HAP-1 (cell line): ENCODE data around the gene C1orf21.

Source experiments
- DNase-seq, 2 experiments: peaks; one replicate each; pipeline ENCODE4 v3.0.0-alpha.2; 2016 to 2020; ENCODE audit warnings: low spot score in 2 of 2
- H3K27me3 ChIP-seq: fragments of 250-450 bp; sonication (Bioruptor Pico); 2 replicates; pipeline ENCODE4 v1.5.1; 2020; ENCODE audit warnings: low read depth, mild to moderate bottlenecking, moderate library complexity
- H3K36me3 ChIP-seq: fragments of 250-450 bp; sonication (Bioruptor Pico); replicated peaks from 2 replicates; pipeline ENCODE4 v1.5.1; 2020; ENCODE audit warnings: mild to moderate bottlenecking
- H3K4me1 ChIP-seq: fragments of 250-450 bp; sonication (Bioruptor Pico); 2 replicates; pipeline ENCODE4 v1.5.1; 2020; ENCODE audit warnings: mild to moderate bottlenecking
- H3K4me3 ChIP-seq: fragments of 250-450 bp; sonication (Bioruptor Pico); 2 replicates; pipeline ENCODE4 v1.5.1; 2020; ENCODE audit warnings: mild to moderate bottlenecking, moderate library complexity
- H3K9me3 ChIP-seq: fragments of 250-450 bp; sonication (Bioruptor Pico); 2 replicates; pipeline ENCODE4 v1.5.1; 2020; ENCODE audit warnings: mild to moderate bottlenecking, moderate library complexity
- in situ Hi-C: fragments of 300-500 bp; cut with MboI; formaldehyde crosslinking; loops from 3 replicates; pipeline ENCODE4 v1.14.3; 2020; ENCODE audit warnings: low sequenced_read_pairs, inconsistent platforms, mixed read lengths

Gene C1orf21

DNA sequence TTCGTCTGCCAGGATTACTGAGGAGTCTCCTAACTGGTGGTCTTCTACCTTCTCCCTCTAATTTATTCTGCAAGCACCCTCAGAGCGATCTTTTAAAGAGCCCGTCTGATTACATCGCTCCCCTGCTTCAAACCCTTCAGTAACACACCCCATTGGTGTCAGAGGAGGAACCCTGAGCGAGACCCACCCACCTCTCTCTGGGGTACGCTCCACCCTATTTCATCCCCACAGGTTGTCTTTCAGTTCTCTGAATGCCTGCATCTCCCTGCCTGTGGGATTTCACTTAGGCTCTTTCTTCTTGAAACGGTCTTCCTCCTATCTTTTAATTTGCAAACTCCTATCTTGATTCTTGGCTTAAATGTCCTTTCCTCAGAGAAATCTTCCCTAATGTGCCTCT lies 39.4 kb downstream of the C1orf21 start:
- no peak for DNase-seq
- H3K36me3 ChIP-seq: no peaks in the 10 kb centered on the region
- peaks cover 14% of the 10 kb centered on the region for H3K4me1 ChIP-seq
- no peak overlapping the region for H3K4me3 ChIP-seq
- H3K9me3 ChIP-seq: 0 out of 2 replicates have a peak, but pooled peaks cover 2% of the 10 kb centered on the region
- H3K27me3 ChIP-seq: no peaks in the 10 kb centered on the region
- in situ Hi-C loops: no loop called here

DNA sequence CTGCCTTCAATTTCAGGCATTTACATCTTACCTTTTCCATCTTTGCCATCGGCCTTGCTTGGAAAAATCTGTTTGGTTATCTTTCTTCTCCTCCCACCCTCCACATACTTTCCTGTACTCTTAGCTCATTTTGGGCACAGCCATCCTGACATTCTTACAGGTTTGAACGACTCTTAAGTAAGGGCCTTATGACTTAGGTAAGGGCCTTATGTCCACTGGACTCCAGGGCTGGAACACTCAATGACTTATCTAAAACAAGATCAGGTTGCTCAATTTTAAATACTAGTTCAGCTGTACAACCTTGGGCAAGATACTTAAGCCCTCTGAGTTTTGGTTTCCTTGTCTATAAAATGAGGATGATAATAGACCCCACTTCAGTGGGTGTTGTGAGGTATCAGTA lies 40.9 kb downstream of the C1orf21 start:
- no peak overlapping the region for H3K4me3 ChIP-seq
- in situ Hi-C loops: no loop called here
- DNase-seq: no peak
- no peaks in the 10 kb centered on the region for H3K36me3 ChIP-seq
- no peaks in the 10 kb centered on the region for H3K27me3 ChIP-seq
- no peaks in the 10 kb centered on the region for H3K4me1 ChIP-seq
- 0 out of 2 replicates have a peak, but pooled peaks cover 2% of the 10 kb centered on the region for H3K9me3 ChIP-seq

DNA sequence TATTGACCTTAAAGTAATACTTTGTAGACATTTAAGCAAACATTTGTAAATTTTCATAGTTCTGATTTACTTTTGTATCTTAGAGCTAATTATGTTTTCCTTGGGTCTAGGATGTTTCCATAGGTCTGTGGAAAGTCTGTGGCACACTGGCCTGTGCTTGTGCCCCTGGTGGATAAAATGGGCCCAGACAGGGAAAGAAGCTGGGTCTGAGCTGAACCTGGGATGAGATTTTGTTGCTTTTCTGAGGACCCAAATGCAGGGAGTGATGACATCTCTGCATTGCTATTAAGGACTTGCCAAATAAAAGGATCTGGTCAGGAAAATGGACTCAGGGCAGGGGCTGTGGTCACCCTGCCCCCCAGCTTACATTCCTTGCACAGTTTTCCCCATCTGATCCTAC lies 41.8 kb downstream of the C1orf21 start:
- no peak for DNase-seq

DNA sequence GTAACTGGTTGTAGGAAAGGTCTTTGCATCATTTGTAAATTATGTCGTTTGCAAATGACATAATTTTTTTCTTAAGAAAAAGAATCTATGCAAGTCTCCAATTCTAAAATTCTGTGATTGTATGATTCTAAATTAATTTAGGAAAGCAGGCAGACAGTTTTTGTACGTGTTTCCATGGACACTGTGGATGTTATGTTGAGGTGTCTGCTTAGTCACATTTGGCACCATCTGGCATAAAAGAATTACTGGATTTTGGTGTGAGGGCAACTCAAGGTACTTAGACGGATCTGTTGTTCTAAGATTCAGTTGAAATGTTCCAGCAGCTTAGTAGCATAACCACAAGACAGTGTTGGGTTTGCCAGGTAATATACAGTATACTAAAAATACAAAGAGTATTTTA lies 42.5 kb downstream of the C1orf21 start:
- Histone ChIP-seq H3K9me3 (0 out of 2 replicates have a peak, but pooled peaks cover 2% of the 10 kb centered on the region), H3K27me3 (no peaks in the 10 kb centered on the region), H3K4me1 (no peaks in the 10 kb centered on the region), H3K4me3 (no peak overlapping the region), H3K36me3 (no peaks in the 10 kb centered on the region)
- no peak for DNase-seq
- in situ Hi-C loops: no loop called here

More for the DNA sequence above, 41.8 kb downstream of the C1orf21 start:
- Histone ChIP-seq H3K9me3 (0 out of 2 replicates have a peak, but pooled peaks cover 2% of the 10 kb centered on the region), H3K27me3 (no peaks in the 10 kb centered on the region), H3K4me3 (no peak overlapping the region), H3K36me3 (no peaks in the 10 kb centered on the region), H3K4me1 (no peaks in the 10 kb centered on the region)
- in situ Hi-C loops: no loop called here

DNA sequence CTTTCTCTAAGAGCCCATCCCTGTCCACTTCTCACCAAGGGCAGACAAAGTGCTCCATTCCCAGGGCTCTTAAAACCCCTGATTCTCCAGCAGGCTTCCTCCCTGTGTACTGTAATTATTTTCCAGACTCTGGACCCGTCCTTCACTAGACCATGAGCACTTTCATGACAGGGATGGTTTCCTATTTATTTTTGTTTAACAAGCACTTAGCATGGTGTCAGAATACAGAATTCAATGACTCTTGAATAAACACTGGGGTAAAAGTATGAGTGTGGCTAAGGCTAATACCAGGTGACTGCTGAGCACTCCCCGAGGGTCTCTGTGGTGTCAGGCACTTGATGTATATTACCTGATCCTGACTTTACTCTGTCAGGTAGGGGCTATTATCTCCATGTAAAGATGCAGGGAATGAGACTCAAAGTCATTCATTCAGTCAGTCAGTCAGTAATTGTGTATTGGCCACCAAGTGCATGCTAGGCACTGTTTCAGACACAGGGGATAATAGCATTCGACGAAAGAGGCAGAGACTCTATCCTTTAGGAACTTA lies 47.2 kb downstream of the C1orf21 start:
- in situ Hi-C loops: no loop called here
- 0 out of 2 replicates have a peak, but pooled peaks cover 2% of the 10 kb centered on the region for H3K9me3 ChIP-seq
- DNase-seq: no peak
- no peak overlapping the region for H3K4me3 ChIP-seq
- H3K4me1 ChIP-seq: no peaks in the 10 kb centered on the region
- no peaks in the 10 kb centered on the region for H3K36me3 ChIP-seq
- no peaks in the 10 kb centered on the region for H3K27me3 ChIP-seq

DNA sequence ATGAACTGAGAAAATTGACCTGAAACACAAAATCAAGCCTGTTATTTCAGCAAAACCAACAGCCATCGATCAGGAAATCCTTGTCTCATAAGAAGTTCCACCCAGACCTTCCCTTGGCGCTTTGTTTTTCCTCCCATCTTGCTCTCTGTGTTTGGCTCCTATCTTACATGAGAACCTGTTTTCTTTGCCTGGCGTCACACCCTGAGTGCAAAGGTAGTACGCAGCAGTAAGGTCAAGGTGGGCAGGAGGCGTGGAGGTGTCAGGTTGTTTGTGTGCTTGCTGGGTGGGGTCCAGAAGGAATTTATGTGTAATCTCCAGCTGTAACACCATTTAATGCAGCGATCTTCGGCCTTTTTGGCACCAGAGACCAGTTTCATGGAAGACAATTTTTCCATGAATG lies 50.5 kb downstream of the C1orf21 start:
- no peaks in the 10 kb centered on the region for H3K36me3 ChIP-seq
- DNase-seq: no peak
- H3K4me1 ChIP-seq: no peaks in the 10 kb centered on the region; the same call in 1 of the 2 replicates
- in situ Hi-C loops: no loop called here
- H3K4me3 ChIP-seq: no peak overlapping the region
- no peaks in the 10 kb centered on the region for H3K9me3 ChIP-seq
- no peaks in the 10 kb centered on the region; the same call in 1 of the 2 replicates for H3K27me3 ChIP-seq

DNA sequence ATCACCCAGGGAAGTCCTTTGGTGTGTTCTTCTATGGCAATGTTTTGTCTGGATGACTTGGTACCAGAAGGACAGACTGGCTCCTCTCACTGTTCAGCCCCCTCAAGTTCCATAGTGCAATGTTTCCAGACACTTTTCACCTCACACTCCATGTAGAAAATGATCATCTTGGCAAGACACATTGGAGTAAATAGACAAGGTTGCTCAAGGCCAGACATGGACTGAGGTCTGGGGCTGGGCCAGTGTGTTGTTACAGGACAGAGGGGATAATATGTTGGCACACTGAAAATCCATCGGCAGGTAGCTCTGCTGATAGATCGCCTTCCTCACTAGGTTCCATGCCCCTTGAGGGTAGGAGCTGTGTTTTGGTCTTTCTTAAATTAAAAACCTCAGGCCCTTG lies 51.5 kb downstream of the C1orf21 start:
- H3K27me3 ChIP-seq: no peaks in the 10 kb centered on the region; the same call in 1 of the 2 replicates
- in situ Hi-C loops: no loop called here
- DNase-seq: no peak
- H3K9me3 ChIP-seq: no peaks in the 10 kb centered on the region
- H3K4me1 ChIP-seq: no peaks in the 10 kb centered on the region; the same call in 1 of the 2 replicates
- no peak overlapping the region for H3K4me3 ChIP-seq
- H3K36me3 ChIP-seq: no peaks in the 10 kb centered on the region

DNA sequence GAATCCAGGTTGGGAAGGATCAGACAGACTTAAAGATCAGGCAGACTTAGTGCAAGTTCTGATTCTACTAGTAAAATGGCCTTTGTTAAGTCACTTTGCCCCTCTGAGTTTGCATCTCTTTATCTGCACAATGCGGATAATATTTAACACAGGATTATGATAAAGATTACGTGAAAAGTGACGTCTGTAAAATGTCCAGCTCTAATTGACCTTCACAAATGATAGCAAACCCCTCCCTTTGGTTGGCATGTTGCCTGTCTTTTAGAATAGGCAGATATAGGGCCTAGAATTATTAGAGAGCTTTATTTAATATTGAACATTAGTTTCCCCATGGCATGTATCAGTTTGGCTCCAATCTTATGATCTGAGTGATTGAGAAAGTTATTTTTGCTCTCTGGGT lies 55.4 kb downstream of the C1orf21 start:
- Histone ChIP-seq H3K4me3 (no peak overlapping the region), H3K4me1 (no peaks in the 10 kb centered on the region; the same call in 1 of the 2 replicates), H3K27me3 (no peaks in the 10 kb centered on the region; the same call in 1 of the 2 replicates), H3K9me3 (no peaks in the 10 kb centered on the region), H3K36me3 (no peaks in the 10 kb centered on the region)
- DNase-seq: no peak
- in situ Hi-C loops: no loop called here

DNA sequence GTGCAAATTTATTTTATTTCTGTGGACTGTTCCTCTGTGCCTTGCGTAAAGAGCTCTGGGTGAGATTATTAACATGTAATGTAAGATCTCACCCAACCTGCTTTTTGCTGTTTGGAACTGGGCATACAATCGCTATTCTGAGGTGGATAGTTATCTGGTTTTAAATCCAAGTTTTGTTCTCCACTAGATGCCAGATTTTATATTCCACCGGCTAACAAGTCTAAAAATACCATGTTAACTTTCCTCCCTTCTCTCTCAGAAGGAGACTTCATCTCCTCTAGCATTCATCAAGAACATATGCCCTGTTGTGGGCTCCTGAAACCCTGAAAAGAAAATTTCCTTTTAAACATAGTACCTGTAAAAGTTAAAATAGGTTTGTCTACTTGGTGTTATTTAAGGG lies 56.4 kb downstream of the C1orf21 start:
- H3K27me3 ChIP-seq: no peaks in the 10 kb centered on the region; the same call in 1 of the 2 replicates

DNA sequence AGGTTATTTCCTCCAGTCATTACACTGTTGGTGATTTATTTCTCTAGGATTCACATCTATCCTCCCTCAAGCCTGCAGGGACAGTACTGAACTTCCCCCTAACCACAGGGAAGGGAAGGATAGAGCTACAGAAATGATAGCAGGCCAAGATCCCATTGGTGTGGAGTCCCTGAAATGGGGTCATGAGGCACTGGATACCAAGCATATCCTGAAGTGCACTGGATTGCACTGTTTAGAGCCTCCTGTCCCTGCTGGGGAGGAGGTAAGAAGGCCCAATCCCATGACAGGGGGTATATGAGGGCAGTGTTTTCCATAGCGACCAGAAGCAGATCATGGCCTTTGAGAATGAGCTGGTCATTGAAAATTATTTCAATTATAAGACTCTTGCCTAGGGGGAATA lies 56.8 kb downstream of the C1orf21 start:
- Histone ChIP-seq H3K27me3 (no peaks in the 10 kb centered on the region; the same call in 1 of the 2 replicates), H3K4me3 (no peak overlapping the region), H3K36me3 (no peaks in the 10 kb centered on the region), H3K4me1 (no peaks in the 10 kb centered on the region; the same call in 1 of the 2 replicates), H3K9me3 (no peaks in the 10 kb centered on the region)
- no peak for DNase-seq
- in situ Hi-C loops: no loop called here

More for the DNA sequence above, 56.4 kb downstream of the C1orf21 start:
- Histone ChIP-seq H3K36me3 (no peaks in the 10 kb centered on the region), H3K4me1 (no peaks in the 10 kb centered on the region; the same call in 1 of the 2 replicates), H3K4me3 (no peak overlapping the region), H3K9me3 (no peaks in the 10 kb centered on the region)
- in situ Hi-C loops: no loop called here
- no peak for DNase-seq

DNA sequence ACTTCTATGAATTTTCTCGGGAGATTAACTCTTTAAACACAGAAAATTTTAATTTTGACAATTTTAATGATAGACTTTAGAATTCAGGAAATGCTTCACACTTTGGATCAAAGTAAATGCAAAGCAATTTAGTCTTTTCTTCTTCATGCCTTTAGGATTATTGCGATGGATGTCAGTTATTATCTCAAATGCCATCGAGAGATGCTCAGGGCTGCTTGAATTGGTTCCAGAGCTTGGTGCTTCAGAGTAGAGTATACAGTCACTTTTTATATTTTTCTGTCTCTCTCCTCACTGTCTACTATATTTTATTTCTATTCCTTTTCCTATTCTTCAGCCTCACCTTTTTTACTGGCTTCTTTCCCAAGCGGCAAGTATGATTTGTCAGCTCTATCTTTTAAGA lies 59.2 kb downstream of the C1orf21 start:
- in situ Hi-C loops: no loop called here
- no peaks in the 10 kb centered on the region for H3K36me3 ChIP-seq
- H3K27me3 ChIP-seq: no peaks in the 10 kb centered on the region
- H3K4me3 ChIP-seq: no peak overlapping the region
- no peaks in the 10 kb centered on the region for H3K9me3 ChIP-seq
- no peaks in the 10 kb centered on the region; the same call in 1 of the 2 replicates for H3K4me1 ChIP-seq
- no peak for DNase-seq

DNA sequence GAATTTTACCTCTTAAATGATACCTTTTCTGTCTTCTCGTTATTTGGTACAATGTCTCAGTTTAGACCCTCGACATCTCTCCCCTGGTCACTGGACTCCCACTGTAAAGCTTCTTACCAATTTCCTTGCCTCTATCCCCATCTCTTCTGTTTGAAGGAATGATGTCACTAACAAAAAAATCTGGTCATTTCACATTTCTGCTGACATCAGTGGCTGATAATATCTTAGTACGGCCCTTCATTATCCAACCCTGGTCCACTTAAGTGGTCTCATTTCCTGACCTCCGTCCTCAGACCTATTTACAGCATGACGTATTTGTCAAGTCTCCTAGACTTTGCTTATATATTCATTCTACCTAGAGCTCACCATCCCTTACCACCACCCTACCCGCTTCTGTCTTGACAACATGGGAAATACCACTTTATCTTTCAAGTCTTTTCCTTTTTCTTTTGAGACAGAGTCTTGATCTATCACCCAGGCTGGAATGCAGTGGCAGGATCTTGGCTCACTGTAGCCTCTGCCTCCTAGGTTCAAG lies 60.9 kb downstream of the C1orf21 start:
- in situ Hi-C loops: no loop called here

DNA sequence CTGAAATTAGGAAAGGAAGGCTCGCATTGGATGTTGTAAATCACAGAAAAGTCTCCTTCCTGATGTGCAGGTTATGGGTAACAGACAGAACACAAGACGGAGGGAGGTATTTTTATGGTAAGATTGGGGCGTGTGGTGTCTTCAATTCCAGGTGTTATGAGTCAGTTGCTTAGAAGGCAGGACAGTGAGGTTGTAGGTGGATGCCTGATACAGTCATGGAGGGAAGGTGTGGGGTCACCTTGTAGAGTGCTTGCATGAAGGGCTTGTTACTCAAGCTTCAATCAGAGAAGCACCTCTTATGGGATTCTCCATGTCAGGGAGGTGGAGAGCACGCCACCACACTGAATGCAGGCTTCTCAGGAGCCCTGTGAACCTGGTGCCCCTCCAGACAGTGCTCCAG lies 63.1 kb downstream of the C1orf21 start:
- DNase-seq: no peak
- H3K4me1 ChIP-seq: no peaks in the 10 kb centered on the region; the same call in 1 of the 2 replicates
- no peak overlapping the region for H3K4me3 ChIP-seq
- in situ Hi-C loops: no loop called here
- no peaks in the 10 kb centered on the region for H3K36me3 ChIP-seq
- no peaks in the 10 kb centered on the region for H3K9me3 ChIP-seq
- no peaks in the 10 kb centered on the region for H3K27me3 ChIP-seq

More for the DNA sequence above, 60.9 kb downstream of the C1orf21 start:
- Histone ChIP-seq H3K36me3 (no peaks in the 10 kb centered on the region), H3K9me3 (no peaks in the 10 kb centered on the region), H3K4me3 (no peak overlapping the region), H3K4me1 (no peaks in the 10 kb centered on the region), H3K27me3 (no peaks in the 10 kb centered on the region)
- DNase-seq: no peak

DNA sequence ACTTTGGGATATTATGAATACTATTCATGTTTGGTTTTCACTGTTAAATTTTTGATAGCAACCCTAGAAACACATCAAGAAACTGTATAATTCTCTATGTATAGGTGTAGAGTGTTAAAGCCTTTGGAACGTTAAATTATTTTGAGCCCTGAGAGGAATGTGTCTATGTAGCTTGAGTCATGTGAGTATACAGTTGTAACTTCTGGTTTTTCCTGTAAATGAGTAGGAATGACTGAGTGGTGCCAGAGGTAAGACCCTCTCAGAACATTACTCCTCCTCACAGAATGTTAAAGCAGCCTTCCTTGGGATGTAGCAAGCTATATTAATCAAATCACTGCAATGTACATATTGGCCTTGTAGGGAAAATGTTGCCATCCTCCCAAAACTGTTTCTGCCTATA lies 69.0 kb downstream of the C1orf21 start:
- DNase-seq: no peak
- H3K9me3 ChIP-seq: no peaks in the 10 kb centered on the region
- in situ Hi-C loops: no loop called here
- H3K36me3 ChIP-seq: no peaks in the 10 kb centered on the region
- H3K27me3 ChIP-seq: no peaks in the 10 kb centered on the region
- H3K4me3 ChIP-seq: no peak overlapping the region
- no peaks in the 10 kb centered on the region; the same call in 1 of the 2 replicates for H3K4me1 ChIP-seq
